H1 (cell line): ENCODE data around the gene NLK. TPM values are rescaled to one million over a fixed set of nuclear protein-coding genes. Genes with fewer than 3 reads are reported as not detected.

Experiments
- CTCF ChIA-PET: fragments of 300-600 bp; sonication (Branson Sonifier 250); formaldehyde crosslinking; loops from one replicate; lab custom pipeline; 2021; ENCODE audit not compliant: partially characterized antibody; lab: Charles Lee
- POLR2A ChIA-PET: fragments of 300-600 bp; sonication (Branson Sonifier 250); formaldehyde crosslinking; loops from one replicate; lab custom pipeline; 2021; ENCODE audit warnings: inconsistent platforms; ENCODE audit not compliant: partially characterized antibody; lab: Charles Lee
- DNase-seq, 2 experiments: peaks; one replicate each; pipeline versions ENCODE4 v3.0.0 to v3.0.0-alpha.2; 2010 to 2022; ENCODE audit warnings: low spot score in 2 of 2, low read depth in 1 of 2, mixed read lengths in 1 of 2
- FAIRE-seq: peaks from 2 replicates; lab custom pipeline; 2011; peaks lifted over from hg19 to GRCh38; lab: Jason Lieb, UNC
- H2AFZ ChIP-seq: 2 replicates; pipeline ENCODE4 v1.8.1; 2012; ENCODE audit warnings: low read length, inconsistent platforms
- H2AK5ac ChIP-seq: 2 replicates; pipeline ENCODE4 v1.6.1; 2013; ENCODE audit warnings: low read depth, low read length
- H2BK120ac ChIP-seq: replicated peaks from 2 replicates; pipeline ENCODE3; 2013; ENCODE audit warnings: low read depth, low read length, inconsistent platforms
- H2BK12ac ChIP-seq: 2 replicates; pipeline ENCODE4 v1.6.1; 2013; ENCODE audit warnings: low read depth, low read length
- H2BK15ac ChIP-seq: 2 replicates; pipeline ENCODE4 v1.6.1; 2013; ENCODE audit warnings: low read length
- H2BK20ac ChIP-seq: 2 replicates; pipeline ENCODE4 v1.6.1; 2013; ENCODE audit warnings: low read length
- H2BK5ac ChIP-seq: 2 replicates; pipeline ENCODE4 v1.6.1; 2013; ENCODE audit warnings: low read depth, low read length
- H3K14ac ChIP-seq: 2 replicates; pipeline ENCODE4 v1.6.1; 2013; ENCODE audit warnings: inconsistent platforms; ENCODE audit not compliant: insufficient read length
- H3K18ac ChIP-seq: 2 replicates; pipeline ENCODE4 v1.6.1; 2013; ENCODE audit warnings: low read length; ENCODE audit errors: extremely low read depth
- H3K23ac ChIP-seq: 2 replicates; pipeline ENCODE4 v1.6.1; 2013; ENCODE audit warnings: inconsistent platforms; ENCODE audit not compliant: insufficient read length
- H3K23me2 ChIP-seq: 2 replicates; pipeline ENCODE4 v1.6.1; 2013; ENCODE audit warnings: low read depth, low read length
- H3K27ac ChIP-seq: 2 replicates; pipeline ENCODE4 v1.6.1; 2011; ENCODE audit warnings: low read depth, low read length, inconsistent platforms
- H3K27me3 ChIP-seq, 4 experiments: replicated peaks in 1 of 4; 1 replicate in 1 of 4; 2 replicates in 3 of 4; pipeline versions ENCODE4 v1.6.1 to v1.8.1; 2011 to 2013; ENCODE audit warnings: low read length in 3 of 4, mild to moderate bottlenecking in 3 of 4, inconsistent platforms in 2 of 4, mixed read lengths in 2 of 4, moderate library complexity in 1 of 4; ENCODE audit not compliant: control insufficient read depth in 3 of 4, insufficient read depth in 3 of 4; ENCODE audit errors: extremely low read depth in 1 of 4
- H3K36me3 ChIP-seq, 4 experiments: 2 replicates each; pipeline versions ENCODE4 v1.6.1 to v1.8.1; 2011 to 2013; ENCODE audit warnings: mild to moderate bottlenecking in 4 of 4, low read length in 3 of 4, moderate library complexity in 2 of 4, control low read depth in 1 of 4, inconsistent platforms in 1 of 4; ENCODE audit not compliant: insufficient read depth in 4 of 4, control insufficient read depth in 2 of 4
- H3K4ac ChIP-seq: replicated peaks from 2 replicates; pipeline ENCODE3; 2013; ENCODE audit warnings: low read length, low read depth, mixed read lengths, inconsistent platforms; ENCODE audit not compliant: insufficient read length
- H3K4me1 ChIP-seq, 4 experiments: replicated peaks in 1 of 4; 1 replicate in 1 of 4; 2 replicates in 3 of 4; pipeline versions ENCODE4 v1.6.1 to v1.8.1; 2011 to 2013; ENCODE audit warnings: low read length in 3 of 4, inconsistent platforms in 2 of 4, mixed read lengths in 1 of 4; ENCODE audit not compliant: insufficient read depth in 4 of 4, control insufficient read depth in 3 of 4
- H3K4me2 ChIP-seq, 2 experiments: 2 replicates each; pipeline versions ENCODE4 v1.6.1 to v1.8.1; 2011 to 2013; ENCODE audit warnings: low read depth in 2 of 2, low read length in 2 of 2, control low read depth in 1 of 2, inconsistent platforms in 1 of 2, mild to moderate bottlenecking in 1 of 2; ENCODE audit not compliant: insufficient read depth in 1 of 2
- H3K4me3 ChIP-seq, 4 experiments: fragments of 200-600, 300-600 bp in 1 of 4; sonication (generic), shearing (Covaris generic), sonication (Bioruptor Twin) in 1 of 4; 2 replicates each; pipeline versions ENCODE4 v1.5.1 to v1.8.1; 2011 to 2016; ENCODE audit warnings: low read length in 4 of 4, low read depth in 3 of 4, control low read depth in 2 of 4, inconsistent platforms in 2 of 4, mild to moderate bottlenecking in 2 of 4, mixed read lengths in 1 of 4, moderate library complexity in 1 of 4; ENCODE audit not compliant: insufficient read depth in 2 of 4; ENCODE audit errors: extremely low read depth in 1 of 4
- H3K56ac ChIP-seq: replicated peaks from 2 replicates; pipeline ENCODE3; 2013; ENCODE audit warnings: low read depth, mild to moderate bottlenecking, mixed read lengths, low read length, inconsistent platforms; ENCODE audit not compliant: insufficient read length
- H3K79me1 ChIP-seq: 2 replicates; pipeline ENCODE4 v1.6.1; 2013; ENCODE audit warnings: low read depth, low read length, control low read depth
- H3K79me2 ChIP-seq, 2 experiments: 2 replicates each; pipeline versions ENCODE4 v1.6.1 to v1.8.1; 2012 to 2013; ENCODE audit warnings: low read length in 2 of 2, mild to moderate bottlenecking in 2 of 2, inconsistent platforms in 1 of 2; ENCODE audit not compliant: insufficient read depth in 2 of 2, control insufficient read depth in 1 of 2
- H3K9ac ChIP-seq, 4 experiments: replicated peaks in 1 of 4; 1 replicate in 1 of 4; 2 replicates in 3 of 4; pipeline versions ENCODE4 v1.6.1 to v1.8.1; 2011 to 2013; ENCODE audit warnings: low read depth in 3 of 4, low read length in 3 of 4, control low read depth in 2 of 4, mild to moderate bottlenecking in 2 of 4, moderate library complexity in 2 of 4, inconsistent platforms in 1 of 4; ENCODE audit errors: extremely low read depth in 1 of 4
- H3K9me3 ChIP-seq, 2 experiments: 2 replicates each; pipeline versions ENCODE4 v1.6.1 to v1.8.1; 2012 to 2013; ENCODE audit warnings: mild to moderate bottlenecking in 2 of 2, moderate library complexity in 2 of 2, control low read depth in 1 of 2, inconsistent platforms in 1 of 2, low read depth in 1 of 2, low read length in 1 of 2, mixed read lengths in 1 of 2; ENCODE audit not compliant: insufficient read depth in 2 of 2
- H4K20me1 ChIP-seq, 2 experiments: replicated peaks in 1 of 2; 2 replicates each; pipeline versions ENCODE3 to v1.8.1; 2011 to 2013; ENCODE audit warnings: inconsistent platforms in 2 of 2, low read length in 2 of 2, mild to moderate bottlenecking in 1 of 2; ENCODE audit not compliant: insufficient read depth in 2 of 2, control insufficient read depth in 1 of 2
- H4K5ac ChIP-seq: 2 replicates; pipeline ENCODE4 v1.6.1; 2013; ENCODE audit warnings: low read length, low read depth, mixed read lengths, inconsistent platforms; ENCODE audit not compliant: insufficient read length
- H4K8ac ChIP-seq: 2 replicates; pipeline ENCODE4 v1.8.0; 2013; ENCODE audit warnings: mild to moderate bottlenecking, moderate library complexity, low read length, inconsistent platforms; ENCODE audit not compliant: insufficient read depth; ENCODE audit errors: extremely low read depth
- H4K91ac ChIP-seq: replicated peaks from 2 replicates; pipeline ENCODE3; 2013; ENCODE audit warnings: low read length, mixed read lengths, inconsistent platforms; ENCODE audit not compliant: insufficient read length
- BACH1 ChIP-seq: IDR thresholded peaks from 2 replicates; pipeline ENCODE4 v1.6.1; 2012; ENCODE audit warnings: low read length, improper control_type of control experiment
- EZH2 ChIP-seq: fragments of 200-600 bp; sonication (generic); IDR thresholded peaks from 2 replicates; pipeline ENCODE4 v1.7.1; 2012; ENCODE audit warnings: low read depth, mild to moderate bottlenecking, moderate library complexity, low read length, inconsistent platforms; ENCODE audit not compliant: severe bottlenecking
- GTF2F1 ChIP-seq: IDR thresholded peaks from 2 replicates; pipeline ENCODE4 v1.6.1; 2012; ENCODE audit warnings: low read depth, low read length, improper control_type of control experiment, borderline replicate concordance
- HDAC2 ChIP-seq, 2 experiments: fragments of 300-600 bp in 1 of 2; sonication (generic) in 1 of 2; IDR thresholded peaks; 2 replicates each; pipeline ENCODE4 v1.6.1; 2011 to 2012; ENCODE audit warnings: low read depth in 2 of 2, low read length in 2 of 2, mild to moderate bottlenecking in 2 of 2, moderate library complexity in 2 of 2, borderline replicate concordance in 1 of 2, inconsistent platforms in 1 of 2
- JUND ChIP-seq: IDR thresholded peaks from 2 replicates; pipeline ENCODE4 v1.6.1; 2011; ENCODE audit warnings: mild to moderate bottlenecking, improper control_type of control experiment, low read length
- PHF8 ChIP-seq: fragments of 200-600 bp; sonication (generic); conservative IDR thresholded peaks from 2 replicates; pipeline ENCODE4 v1.7.1; 2012; ENCODE audit warnings: low read depth, mild to moderate bottlenecking, inconsistent platforms, low read length, moderate library complexity
- RBBP5 ChIP-seq: IDR thresholded peaks from 2 replicates; pipeline ENCODE4 v1.7.1; 2012; ENCODE audit warnings: low read depth, mild to moderate bottlenecking, inconsistent platforms, low read length, moderate library complexity, borderline replicate concordance
- TEAD4 ChIP-seq: IDR thresholded peaks from 2 replicates; pipeline ENCODE4 v1.6.1; 2012; ENCODE audit warnings: low read depth, low read length, inconsistent platforms, mixed read lengths
- WGBS, 2 experiments: shearing (Covaris generic) in 1 of 2; methylation state at CpG; one replicate each; pipeline versions ENCODE4 v1.1.6 to v1.1.7; 2013 to 2015; ENCODE audit warnings: low lambda C conversion rate in 2 of 2, mixed read lengths in 2 of 2, inconsistent platforms in 1 of 2, low coverage in 1 of 2, missing lambda C conversion rate in 1 of 2; ENCODE audit not compliant: insufficient replicate concordance in 2 of 2, insufficient coverage in 1 of 2, insufficient read length in 1 of 2; ENCODE audit errors: extremely low coverage in 1 of 2, missing lambda C conversion rate in 1 of 2; 5-methylcytosine and 5-hydroxymethylcytosine counted together
- polyA plus RNA-seq, 7 experiments: library from polyadenylated mRNA; depleted of rRNA in 3 of 7; stranded (reverse) in 5 of 7; unstranded in 2 of 7; fragments of >200 nt in 5 of 7; fragments of 200-250 nt in 2 of 7; gene quantifications; 1 replicate in 5 of 7; 2 replicates in 1 of 7; 4 replicates in 1 of 7; pipeline versions ENCODE4 v1.2.1 to v1.2.3, GENCODE V29; 2011 to 2013; ENCODE audit warnings: missing spikeins in 2 of 7, mixed read lengths in 2 of 7
- total RNA-seq: library from RNA; stranded (reverse); fragmentation: NEBNext Ultra II Directional; extraction: Animal tissue kit (Norgen Biotek cat#: 25700); gene quantifications from 2 replicates; pipeline ENCODE4 v1.2.1, GENCODE V29; 2021

NLK gene
- total and polyA plus RNA-seq, 2 of the 8 experiments (the other 6 are each of a cell fraction or from before 2014, with no cell fraction given) = 30.8 to 49.9 TPM

DNA sequence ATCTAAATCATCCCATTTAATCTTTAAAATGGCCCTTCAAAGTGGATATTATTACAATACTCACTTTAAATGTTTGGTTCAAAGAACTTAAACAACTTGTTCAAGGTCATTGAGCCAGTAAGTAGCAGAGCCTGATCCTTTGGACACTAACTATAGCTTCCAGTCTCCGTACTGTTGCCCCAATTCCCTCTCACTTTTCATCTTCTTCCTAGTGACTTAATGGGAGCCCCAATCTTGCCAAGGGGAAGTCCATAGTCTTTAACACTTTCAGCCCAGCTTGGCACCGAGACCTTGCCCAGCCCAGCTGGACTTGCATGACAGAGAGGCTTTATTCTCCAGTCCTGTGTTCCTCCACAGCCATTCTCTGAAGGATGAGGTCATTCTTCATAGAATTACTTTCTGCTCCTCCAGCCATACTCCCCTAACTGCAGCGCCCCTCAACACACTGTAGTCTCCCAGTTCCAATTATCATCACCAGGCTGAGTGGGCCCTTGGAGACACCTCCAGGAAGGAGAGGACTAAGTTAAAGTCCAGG, 49.2 kb upstream of the NLK start:
- Histone ChIP-seq H2AK5ac (no peak overlapping the region), H2BK20ac (no peak overlapping the region), H3K79me2 (no peaks in the 10 kb centered on the region), H2BK15ac (no peak overlapping the region), H3K36me3 (no peaks in the 10 kb centered on the region), H4K20me1 (no peaks in the 10 kb centered on the region), H3K27ac (no peak overlapping the region), H3K18ac (no peak overlapping the region), H2BK5ac (no peak overlapping the region), H2BK120ac (no peak overlapping the region), H3K14ac (no peak overlapping the region), H2AFZ (no peak overlapping the region), H3K4ac (no peak overlapping the region), H3K23me2 (no peaks in the 10 kb centered on the region), H3K9me3 (no peaks in the 10 kb centered on the region), H4K91ac (no peak overlapping the region), H3K23ac (no peak overlapping the region), H3K56ac (no peak overlapping the region), H3K9ac (no peak overlapping the region), H3K4me1 (peaks cover 0 to 7% (median 2%) of the 10 kb centered on the region in 4 experiments; a peak in 3 of 7 replicates), H2BK12ac (no peak overlapping the region), H3K79me1 (no peaks in the 10 kb centered on the region), H4K8ac (no peak overlapping the region), H4K5ac (no peak overlapping the region), H3K4me2 (no peak overlapping the region), H3K27me3 (no peaks in the 10 kb centered on the region; a peak in 1 of 7 replicates), H3K4me3 (no peak overlapping the region)
- ChIA-PET CTCF (no interaction called here), POLR2A (interaction anchor here (0.8 kb wide), 1 partner anchor 12 kb away, joined by 3 read pairs; no protein-coding TSS in a partner anchor)
- whole genome bisulfite sequencing, 2 experiments = 89% methylated on average over 3 of the region's 3 CpGs; no CpG with 5 or more reads in 1 of the 2 experiments
- DNase-seq = no peak
- TF ChIP-seq GTF2F1 (no peak), HDAC2 (IDR thresholded peaks at IDR 0.05; ENCODE audit: borderline replicate concordance in 1 of 2, low read depth in 2 of 2, low read length in 2 of 2) (no peak), BACH1 (no peak), TEAD4 (no peak), JUND (no peak), EZH2 (no peak), RBBP5 (no peak), PHF8 (no peak)
- no peak for FAIRE-seq
